Large intestine (tissue), 3 donors: ENCODE measurements around the gene TTPAL. TPM values are rescaled to one million over a fixed set of nuclear protein-coding genes. Genes with fewer than 3 reads are reported as not detected.
A peak's percentile ranks its signal among the peaks of the same experiment; 100 is the strongest.

Experiments
- DNase-seq, 2 donors: peaks; one replicate each; pipeline versions ENCODE4 v3.0.0 to v3.0.0-alpha.2; 2013
- H3K27ac ChIP-seq: one replicate; pipeline ENCODE4 v1.5.1; 2013; ENCODE audit warnings: low read length
- H3K27me3 ChIP-seq: 2 replicates; pipeline ENCODE4 v1.6.1; 2013; ENCODE audit warnings: low read length; ENCODE audit not compliant: control insufficient read depth, insufficient read depth
- H3K36me3 ChIP-seq: 2 replicates; pipeline ENCODE4 v1.6.1; 2013; ENCODE audit warnings: low read length; ENCODE audit not compliant: control insufficient read depth, insufficient read depth
- H3K4me1 ChIP-seq: one replicate; pipeline ENCODE4 v1.6.1; 2013; ENCODE audit warnings: low read length; ENCODE audit not compliant: control insufficient read depth, insufficient read depth
- H3K4me3 ChIP-seq: one replicate; pipeline ENCODE4 v1.5.1; 2013; ENCODE audit warnings: low read length
- H3K9me3 ChIP-seq: one replicate; pipeline ENCODE4 v1.6.1; 2013; ENCODE audit warnings: mild to moderate bottlenecking, low read depth, low read length, moderate library complexity; ENCODE audit not compliant: control insufficient read depth
- WGBS: methylation state at CpG from one replicate; pipeline ENCODE4 v1.1.5; 2013; ENCODE audit warnings: low lambda C conversion rate; ENCODE audit not compliant: insufficient coverage; 5-methylcytosine and 5-hydroxymethylcytosine counted together
- polyA plus RNA-seq: library from polyadenylated mRNA; unstranded; fragments of 120-200 nt; gene quantifications from one replicate; pipeline ENCODE4 v1.2.1, GENCODE V29; 2013

TTPAL gene
- polyA plus RNA-seq, 1 donor, result 10.0 TPM

DNA sequence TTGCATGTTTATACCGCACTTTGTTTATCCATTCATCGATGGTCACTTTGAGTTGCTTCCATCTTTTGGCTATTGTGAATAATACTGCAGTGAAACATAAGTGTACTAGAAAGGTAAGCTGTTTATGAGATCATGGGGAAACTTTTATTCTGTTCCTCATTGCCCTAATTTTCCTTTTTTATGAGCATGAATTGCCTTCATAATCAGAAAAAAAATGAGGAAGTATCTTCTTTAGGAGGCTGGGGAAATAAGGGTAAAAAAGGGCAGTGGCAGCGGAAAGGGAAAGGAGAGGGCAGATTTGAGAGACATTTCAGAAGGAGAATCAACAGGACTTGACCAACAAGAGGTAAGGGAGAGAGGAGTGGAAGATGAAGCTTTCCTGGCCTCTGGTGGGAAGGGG lies 60.5 kb downstream of the TTPAL start:
- no peaks in the 10 kb centered on the region for H3K36me3 ChIP-seq
- H3K27me3 ChIP-seq, result no peaks in the 10 kb centered on the region
- H3K4me1 ChIP-seq, result no peaks in the 10 kb centered on the region
- H3K4me3 ChIP-seq, result no peak overlapping the region
- no CpG with 5 or more reads among the region's 3 CpGs for WGBS
- DNase-seq, result no peak
- H3K9me3 ChIP-seq, result no peaks in the 10 kb centered on the region
- H3K27ac ChIP-seq, result no peak overlapping the region

DNA sequence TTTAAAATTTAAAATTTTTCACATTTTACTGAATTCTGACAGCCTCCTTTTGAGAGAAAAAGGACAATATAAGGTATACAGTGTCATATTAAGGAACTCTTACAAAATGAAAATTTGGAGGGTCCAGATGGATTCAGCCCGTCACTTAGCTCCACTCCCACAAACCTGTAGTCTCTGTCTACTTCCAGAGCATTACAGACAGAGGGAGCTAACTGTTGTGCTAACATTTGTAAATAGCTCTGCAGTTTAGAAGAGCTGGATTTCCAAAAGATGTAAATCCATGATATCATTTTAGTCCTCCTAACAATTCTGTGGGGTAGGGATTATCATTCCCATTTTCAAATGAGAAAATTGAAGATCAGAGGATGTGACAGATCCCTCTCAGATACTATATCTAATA lies 62.3 kb downstream of the TTPAL start:
- Histone ChIP-seq H3K4me3 (no peak overlapping the region), H3K36me3 (no peaks in the 10 kb centered on the region), H3K27me3 (no peaks in the 10 kb centered on the region), H3K9me3 (no peaks in the 10 kb centered on the region), H3K27ac (no peak overlapping the region), H3K4me1 (peaks cover 3% of the 10 kb centered on the region)
- no CpG with 5 or more reads among the region's 1 CpG for WGBS
- no peak for DNase-seq

DNA sequence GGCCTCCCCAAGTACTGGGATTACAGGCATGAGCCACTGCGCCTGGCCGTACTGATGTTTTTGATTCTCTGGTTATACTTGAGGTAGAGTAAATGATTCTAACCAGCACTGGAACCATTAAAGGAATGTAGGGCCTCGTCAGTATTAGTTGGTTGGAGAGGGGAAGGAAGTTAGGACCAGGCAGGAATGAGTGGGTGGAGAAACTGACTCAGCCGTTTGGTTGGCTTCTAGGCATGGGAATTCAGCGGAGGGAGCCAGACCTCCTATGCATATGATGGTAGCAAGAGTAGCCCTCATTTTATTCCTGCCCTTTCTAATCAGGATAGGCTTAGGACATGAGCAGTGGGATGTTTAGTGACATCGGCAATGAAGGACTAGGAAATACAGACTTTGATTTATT lies 65.2 kb downstream of the TTPAL start:
- H3K27ac ChIP-seq, result no peak overlapping the region
- H3K27me3 ChIP-seq, result no peaks in the 10 kb centered on the region
- no peaks in the 10 kb centered on the region for H3K36me3 ChIP-seq
- no peaks in the 10 kb centered on the region for H3K9me3 ChIP-seq
- H3K4me1 ChIP-seq, result peaks cover 3% of the 10 kb centered on the region
- no peak for DNase-seq
- no peak overlapping the region for H3K4me3 ChIP-seq
- no CpG with 5 or more reads among the region's 6 CpGs for WGBS

DNA sequence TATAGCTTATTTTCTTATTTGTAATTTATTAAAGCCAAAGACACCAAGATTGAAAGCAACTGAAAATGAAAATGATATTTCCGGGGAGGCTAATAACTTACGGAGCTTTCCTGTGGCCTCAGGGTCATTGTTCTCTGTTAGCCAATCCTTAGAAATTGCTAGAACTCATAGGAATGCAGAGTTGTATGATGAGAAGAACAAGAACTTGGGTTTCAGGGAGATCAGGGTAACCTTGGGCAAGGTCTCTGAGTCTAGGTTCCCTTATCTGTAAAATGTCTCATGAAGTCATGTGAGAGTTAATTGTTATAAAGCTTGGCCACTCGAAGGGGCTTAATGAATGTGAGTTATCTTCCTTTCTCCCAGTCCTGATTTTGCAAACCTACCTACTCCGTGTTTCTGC lies 66.3 kb downstream of the TTPAL start:
- Histone ChIP-seq H3K4me3 (no peak overlapping the region), H3K4me1 (peaks cover 3% of the 10 kb centered on the region)
- 0% methylated on average over 1 of the region's 4 CpGs for WGBS

DNA sequence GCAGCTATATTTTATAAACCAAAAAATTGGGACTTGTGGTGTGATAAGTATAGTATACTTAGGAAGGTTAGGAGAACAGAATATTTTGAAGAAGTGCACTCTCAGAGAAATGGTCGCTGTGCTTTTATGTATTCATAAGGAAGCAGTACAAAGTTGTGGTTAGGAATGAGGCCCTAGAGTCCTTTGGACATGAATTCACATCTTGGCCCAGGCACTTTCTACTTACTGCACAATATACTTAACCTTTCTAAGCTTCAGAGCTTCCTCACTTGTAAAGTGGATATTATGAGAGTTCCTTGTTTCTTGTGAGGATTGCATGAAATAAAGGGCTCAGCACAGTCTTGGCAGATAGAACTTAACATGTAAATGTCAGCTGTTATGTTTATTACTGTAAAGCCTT lies 67.2 kb downstream of the TTPAL start:
- H3K4me3 ChIP-seq, result no peak overlapping the region
- H3K4me1 ChIP-seq, result peaks cover 3% of the 10 kb centered on the region
- H3K27me3 ChIP-seq, result no peaks in the 10 kb centered on the region
- no peak for DNase-seq
- H3K36me3 ChIP-seq, result no peaks in the 10 kb centered on the region
- no peaks in the 10 kb centered on the region for H3K9me3 ChIP-seq
- WGBS, result no CpG with 5 or more reads among the region's 1 CpG
- H3K27ac ChIP-seq, result peak overlapping the region; percentile 79

More for the DNA sequence above, 66.3 kb downstream of the TTPAL start:
- H3K27ac ChIP-seq, result peak overlapping the region; percentile 79
- H3K36me3 ChIP-seq, result no peaks in the 10 kb centered on the region
- no peaks in the 10 kb centered on the region for H3K9me3 ChIP-seq
- DNase-seq, result peak; percentile 68 to 86
- no peaks in the 10 kb centered on the region for H3K27me3 ChIP-seq

DNA sequence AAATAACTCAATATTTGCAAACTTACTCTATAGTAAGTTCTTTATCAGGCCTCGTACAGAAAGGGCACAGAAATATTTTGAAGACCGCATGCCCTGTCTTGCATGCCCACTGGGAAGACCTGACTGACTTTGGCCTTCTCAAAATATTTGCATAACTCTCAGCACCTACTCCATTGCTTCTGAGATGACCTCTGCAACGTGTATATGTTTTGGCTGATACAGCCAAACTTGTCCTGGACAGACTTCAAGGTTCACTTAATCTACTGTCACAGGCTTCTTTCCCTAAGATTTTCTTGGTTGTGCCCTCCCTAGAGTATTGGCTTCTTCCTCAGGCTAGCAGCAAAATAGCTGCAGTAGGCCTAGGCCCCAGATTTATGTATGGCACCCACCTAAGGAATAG lies 67.7 kb downstream of the TTPAL start:
- Histone ChIP-seq H3K36me3 (no peaks in the 10 kb centered on the region), H3K4me3 (no peak overlapping the region), H3K9me3 (no peaks in the 10 kb centered on the region), H3K4me1 (peaks cover 3% of the 10 kb centered on the region), H3K27me3 (no peaks in the 10 kb centered on the region), H3K27ac (no peak overlapping the region)
- 100% methylated on average over 1 of the region's 3 CpGs for WGBS
- DNase-seq, result no peak

Other genes starting within 250 kb of the TTPAL start
- gene GDAP1L1, start 228.6 kb upstream of the TTPAL start, polyA plus RNA-seq, result 5.4 TPM
- gene FITM2, start 164.7 kb upstream of the TTPAL start, polyA plus RNA-seq, result 7.4 TPM
- gene R3HDML, start 138.8 kb upstream of the TTPAL start, polyA plus RNA-seq, result 0.04 TPM
- gene HNF4A, start 120.2 kb upstream of the TTPAL start, polyA plus RNA-seq, result 259 TPM
- 69.2 TPM for gene SERINC3, start 46.2 kb downstream of the TTPAL start, polyA plus RNA-seq
- gene PKIG, start 106.7 kb downstream of the TTPAL start, polyA plus RNA-seq, result 46.5 TPM
- 7.3 TPM for gene ADA, start 175.8 kb downstream of the TTPAL start, polyA plus RNA-seq
- gene CCN5, start 239.5 kb downstream of the TTPAL start, polyA plus RNA-seq, result 0.09 TPM